Activated naive CD4-positive, alpha-beta T cell treated with anti-CD3 and anti-CD28 coated beads for 36 hours (primary cell): ENCODE measurements around the gene SEC63. TPM values are rescaled to one million over a fixed set of nuclear protein-coding genes. Genes with fewer than 3 reads are reported as not detected.

ENCODE experiments used
- CTCF ChIA-PET: fragments of 350-600 bp; sonication (Branson Sonifier 250); formaldehyde crosslinking; loops from one replicate; lab custom pipeline; 2021; ENCODE audit warnings: antibody characterized with exemption; lab: Charles Lee
- DNase-seq: peaks from one replicate; pipeline ENCODE4 v3.0.0-alpha.2; 2020
- H3K27ac Mint-ChIP-seq: one replicate; pipeline ENCODE4 v1.8.0; 2021; ENCODE audit warnings: mild to moderate bottlenecking, mixed read lengths
- H3K27me3 Mint-ChIP-seq: one replicate; pipeline ENCODE4 v1.8.0; 2021; ENCODE audit warnings: low read depth, mixed read lengths
- H3K36me3 Mint-ChIP-seq: one replicate; pipeline ENCODE4 v1.8.0; 2021; ENCODE audit warnings: low read depth, mixed read lengths
- H3K4me1 Mint-ChIP-seq: one replicate; pipeline ENCODE4 v1.8.0; 2021; ENCODE audit warnings: low read depth, mixed read lengths
- H3K4me3 Mint-ChIP-seq: one replicate; pipeline ENCODE4 v1.8.0; 2021; ENCODE audit warnings: mild to moderate bottlenecking, moderate library complexity, mixed read lengths
- H3K9me3 Mint-ChIP-seq: one replicate; pipeline ENCODE4 v1.8.0; 2021; ENCODE audit warnings: mixed read lengths
- intact Hi-C: fragments of 100-400 bp; cut with micrococcal nuclease; formaldehyde crosslinking; loops from one replicate; pipeline ENCODE4 v1.15.1; 2023
- total RNA-seq, 2 experiments: library from RNA; stranded (reverse); gene quantifications; one replicate each; pipeline ENCODE4 v1.2.3, GENCODE V29; 2021

SEC63 gene
- total RNA-seq, 2 experiments from 2014 or later: 78.3 to 86.5 TPM

DNA sequence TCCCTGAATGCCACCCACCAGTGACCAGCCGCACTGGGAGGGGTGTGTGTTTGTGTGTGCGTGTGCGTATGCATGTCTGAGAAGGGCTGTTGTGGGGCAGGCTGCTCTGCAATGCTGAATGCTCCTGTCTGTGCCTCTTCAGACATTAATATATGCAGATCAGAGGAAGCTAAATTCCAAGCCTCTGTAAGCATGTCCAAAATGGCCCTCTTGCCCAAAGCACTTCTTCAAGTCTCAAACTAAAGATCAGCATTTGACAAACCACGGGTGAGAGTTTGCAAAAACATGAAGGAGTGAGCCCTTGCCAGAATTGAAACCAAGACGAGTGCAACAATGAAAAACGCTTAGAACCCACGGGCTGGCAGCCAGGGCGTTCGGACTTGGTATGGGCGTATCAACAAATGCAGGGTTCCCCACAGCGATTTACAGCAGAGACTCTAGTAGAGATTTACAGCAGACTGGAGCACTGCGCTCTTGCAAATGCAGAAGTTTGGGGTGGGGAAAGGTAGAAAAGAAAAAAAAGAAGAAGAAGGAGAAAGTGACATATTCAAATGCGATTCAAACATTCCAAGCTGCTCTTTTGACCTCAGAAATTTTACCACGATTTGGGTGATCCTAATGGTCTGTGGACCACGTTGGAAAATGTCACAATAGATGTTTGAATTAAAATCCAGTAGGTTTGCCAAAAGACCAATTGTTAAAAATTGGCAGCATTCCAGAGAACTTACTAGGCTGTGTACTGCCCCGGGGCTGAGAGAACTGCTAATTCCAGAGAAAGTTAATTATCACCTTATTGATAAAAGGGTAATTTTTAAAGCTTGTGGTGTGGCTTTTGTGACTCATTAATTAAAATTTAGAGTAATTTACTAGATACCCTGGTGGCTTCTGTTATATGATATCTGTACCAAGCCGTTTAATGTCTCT is 137.4 kb downstream of the SEC63 start:
- peak overlapping the region; percentile 98 for H3K27ac Mint-ChIP-seq

DNA sequence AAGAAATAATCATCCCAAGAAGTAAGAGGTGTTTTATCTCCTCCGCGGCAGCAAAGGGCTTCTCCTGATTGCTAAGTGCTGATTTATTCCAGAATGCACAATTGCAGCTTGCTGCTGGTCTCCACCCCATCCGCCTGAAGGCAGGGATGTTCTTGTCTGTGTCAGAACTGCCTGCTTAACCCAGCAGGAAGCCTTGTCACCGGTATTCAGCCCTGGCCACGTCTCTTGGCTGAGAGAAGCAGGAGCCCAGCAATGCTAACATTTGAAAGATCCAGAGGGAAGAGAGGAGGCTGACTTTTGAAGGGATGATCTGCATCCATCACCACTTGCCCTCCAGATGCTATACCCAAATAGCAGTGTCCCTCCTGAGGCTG is 138.1 kb downstream of the SEC63 start:
- DNase-seq: peak; percentile 75
- Mint-ChIP-seq H3K36me3 (no peaks in the 10 kb centered on the region), H3K4me1 (peaks cover 86% of the 10 kb centered on the region), H3K27ac (peak overlapping the region; percentile 98), H3K9me3 (no peaks in the 10 kb centered on the region), H3K27me3 (no peaks in the 10 kb centered on the region), H3K4me3 (peak overlapping the region; percentile 88)
- CTCF ChIA-PET: interaction anchor here (0.6 to 6.3 kb wide), 4 partner anchors 17 to 315 kb away, joined by 3 to 37 read pairs (median 10); no protein-coding TSS in a partner anchor
- intact Hi-C loops: loop anchor here (2.0 to 10.0 kb wide), 4 partner anchors 739 to 1723 kb away; partner anchors contain the start of gene CD164

More for the DNA sequence above, 137.4 kb downstream of the SEC63 start:
- H3K36me3 Mint-ChIP-seq: no peaks in the 10 kb centered on the region
- CTCF ChIA-PET: interaction anchor here (0.6 to 6.3 kb wide), 4 partner anchors 27 to 316 kb away, joined by 3 to 43 read pairs (median 20); no protein-coding TSS in a partner anchor
- peaks cover 83% of the 10 kb centered on the region for H3K4me1 Mint-ChIP-seq
- H3K4me3 Mint-ChIP-seq: peak overlapping the region; percentile 88
- intact Hi-C loops: loop anchor here (2.0 to 10.0 kb wide), 4 partner anchors 738 to 1723 kb away; partner anchors contain the start of gene CD164
- no peaks in the 10 kb centered on the region for H3K9me3 Mint-ChIP-seq
- peak; percentile 55 for DNase-seq
- no peaks in the 10 kb centered on the region for H3K27me3 Mint-ChIP-seq

DNA sequence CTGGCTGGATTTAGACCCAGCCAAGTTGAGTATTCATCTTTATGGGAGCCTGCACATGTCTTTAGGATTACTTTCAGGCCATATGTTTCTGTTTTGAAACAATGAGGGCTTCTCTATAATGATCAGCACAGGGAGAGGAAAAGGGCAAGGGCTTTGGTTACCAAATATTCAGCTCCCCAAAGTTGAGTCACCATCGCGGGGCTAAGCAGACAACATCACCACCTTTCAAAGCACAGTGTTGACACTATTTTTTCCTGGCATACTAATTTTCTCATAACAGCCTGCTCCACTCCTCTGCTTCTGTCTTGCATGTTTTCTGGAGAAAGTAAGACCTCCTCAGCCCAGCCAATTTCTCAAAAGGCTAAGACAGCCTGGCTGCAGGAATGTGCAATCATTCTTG is 138.8 kb downstream of the SEC63 start:
- Mint-ChIP-seq H3K36me3 (peaks cover 3% of the 10 kb centered on the region), H3K27ac (peak overlapping the region; percentile 98), H3K4me3 (peak overlapping the region; percentile 88), H3K9me3 (no peaks in the 10 kb centered on the region), H3K4me1 (peaks cover 82% of the 10 kb centered on the region), H3K27me3 (no peaks in the 10 kb centered on the region)
- intact Hi-C loops: no loop called here
- DNase-seq: peak; percentile 66
- CTCF ChIA-PET: interaction anchor here (0.6 to 6.3 kb wide), 7 partner anchors 11 to 94 kb away, joined by 3 to 37 read pairs (median 4); no protein-coding TSS in a partner anchor

DNA sequence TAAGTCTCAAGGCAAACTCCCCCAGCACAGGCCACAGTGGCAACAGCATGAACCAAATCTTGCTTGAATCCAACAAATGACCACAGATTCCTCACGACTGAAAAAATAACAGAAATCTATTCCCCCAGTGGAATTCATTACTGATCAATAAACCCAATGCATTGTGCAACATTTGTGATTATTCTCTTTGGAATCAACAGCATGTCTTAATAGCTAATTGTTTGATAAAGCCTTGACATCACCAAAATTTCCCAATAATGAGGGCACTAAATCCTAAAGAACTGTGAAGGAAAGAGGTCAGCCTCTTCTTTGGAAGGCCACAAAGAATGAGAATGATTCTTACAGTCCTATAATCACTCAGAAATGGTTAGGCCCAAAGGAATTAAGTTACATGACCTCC is 139.7 kb downstream of the SEC63 start:
- Mint-ChIP-seq H3K4me3 (peak overlapping the region; percentile 35), H3K27me3 (no peaks in the 10 kb centered on the region), H3K27ac (peak overlapping the region; percentile 98), H3K4me1 (peaks cover 81% of the 10 kb centered on the region), H3K36me3 (peaks cover 3% of the 10 kb centered on the region), H3K9me3 (no peaks in the 10 kb centered on the region)
- intact Hi-C loops: no loop called here
- DNase-seq: no peak
- CTCF ChIA-PET: interaction anchor here (0.6 to 6.3 kb wide), 8 partner anchors 8 to 92 kb away, joined by 3 to 37 read pairs (median 6); no protein-coding TSS in a partner anchor

DNA sequence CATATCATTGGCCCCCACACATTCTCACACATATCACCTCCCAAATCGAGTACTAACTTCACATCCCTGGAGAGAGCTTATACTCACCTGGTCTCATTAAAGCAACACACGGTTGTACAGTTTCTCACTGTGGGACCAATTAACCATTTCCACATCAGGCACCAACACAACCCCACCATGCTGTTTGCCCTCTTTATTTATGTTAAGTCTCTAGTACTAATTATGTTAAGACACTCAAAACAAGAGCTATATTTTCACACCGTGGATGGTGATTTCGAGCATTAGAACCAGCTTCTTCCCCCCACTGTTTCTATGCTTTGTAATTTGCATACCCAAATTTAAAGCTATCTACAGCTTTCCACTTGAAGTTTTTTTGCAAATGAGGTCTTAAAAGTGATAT is 140.2 kb downstream of the SEC63 start:
- peak overlapping the region; percentile 98 for H3K27ac Mint-ChIP-seq
- peaks cover 78% of the 10 kb centered on the region for H3K4me1 Mint-ChIP-seq
- peak overlapping the region; percentile 35 for H3K4me3 Mint-ChIP-seq
- CTCF ChIA-PET: interaction anchor here (1.2 to 6.3 kb wide), 5 partner anchors 9 to 91 kb away, joined by 5 to 37 read pairs (median 8); no protein-coding TSS in a partner anchor
- H3K36me3 Mint-ChIP-seq: peaks cover 3% of the 10 kb centered on the region
- intact Hi-C loops: loop anchor here (1.0 kb wide), 1 partner anchor 12 kb away; no protein-coding TSS in a partner anchor
- H3K27me3 Mint-ChIP-seq: no peaks in the 10 kb centered on the region
- no peaks in the 10 kb centered on the region for H3K9me3 Mint-ChIP-seq
- peak; percentile 54 for DNase-seq

Other genes starting within 250 kb of the SEC63 start
- gene SCML4, start 133.9 kb downstream of the SEC63 start, total RNA-seq: 10 to 100 TPM in 1 of 2 experiments, 1 to 10 TPM in 1; 9.1 to 10.7 TPM
- 1 to 10 TPM; 7.1 to 7.5 TPM for gene OSTM1, start 116.5 kb upstream of the SEC63 start, total RNA-seq
- not detected for gene NR2E1, start 207.8 kb upstream of the SEC63 start, total RNA-seq